ENCODE measurements around the gene CCL24. TPM values are rescaled to one million over a fixed set of nuclear protein-coding genes. Genes with fewer than 3 reads are reported as not detected.

Gene CCL24
- total RNA-seq, 1 experiment from 2014 or later, result not detected

- H3K4me1 Mint-ChIP-seq, result no peaks in the 10 kb centered on the region
- H3K4me3 Mint-ChIP-seq, result no peak overlapping the region
- TF ChIP-seq ESRRA (CRISPR knock-in tag; IDR thresholded peaks at IDR 0.05; ENCODE audit: borderline replicate concordance), result no peak
- no peak for TF ChIP-seq JUN (CRISPR knock-in tag; IDR thresholded peaks at IDR 0.05)
- H3K36me3 Mint-ChIP-seq, result peaks cover 18% of the 10 kb centered on the region
- no peak for ATAC-seq
- peaks cover 19% of the 10 kb centered on the region for H3K9me3 Mint-ChIP-seq
- CTCF ChIA-PET, result no interaction called here
- peaks cover 12% of the 10 kb centered on the region for H3K27me3 Mint-ChIP-seq (ENCODE audit: low read depth)
- no peak overlapping the region for H3K27ac Mint-ChIP-seq
- no peak for DNase-seq (ENCODE audit: low spot score)
- POLR2A ChIA-PET, result no interaction called here
These were observed 9.6 kb downstream of the CCL24 start for GRCh38 chr7:75804004-75804403.

- TF ChIP-seq ZBTB21 (CRISPR knock-in tag; IDR thresholded peaks at IDR 0.05; ENCODE audit: borderline replicate concordance) (no peak), ZNF416 (CRISPR knock-in tag; IDR thresholded peaks at IDR 0.05) (no peak)
- Mint-ChIP-seq H3K36me3 (peaks cover 15% of the 10 kb centered on the region), H3K27ac (no peak overlapping the region), H3K4me1 (no peaks in the 10 kb centered on the region), H3K9me3 (peaks cover 12% of the 10 kb centered on the region), H3K4me3 (no peak overlapping the region), H3K27me3 (ENCODE audit: low read depth) (peaks cover 11% of the 10 kb centered on the region)
- ChIA-PET CTCF (no interaction called here), POLR2A (no interaction called here)
- no peak for DNase-seq (ENCODE audit: low spot score)
- ATAC-seq, result no peak
These were observed 11.1 kb downstream of the CCL24 start for GRCh38 chr7:75802552-75802821.

- Mint-ChIP-seq H3K27me3 (ENCODE audit: low read depth) (no peaks in the 10 kb centered on the region; the same call in 1 of the 2 replicates), H3K27ac (no peak overlapping the region), H3K4me3 (no peak overlapping the region), H3K36me3 (peaks cover 2% of the 10 kb centered on the region; the same call in 1 of the 2 replicates), H3K9me3 (no peaks in the 10 kb centered on the region), H3K4me1 (peaks cover 3% of the 10 kb centered on the region; the same call in 1 of the 2 replicates)
- POLR2A ChIA-PET, result interaction anchor here (0.7 kb wide), 1 partner anchor 74 kb away, joined by 3 read pairs; no protein-coding TSS in a partner anchor
- DNase-seq (ENCODE audit: low spot score) (no peak), ATAC-seq (no peak)
- TF ChIP-seq JUN (CRISPR knock-in tag; IDR thresholded peaks at IDR 0.05) (no peak), RORB (CRISPR knock-in tag; IDR thresholded peaks at IDR 0.05) (no peak), CREM (CRISPR knock-in tag; IDR thresholded peaks at IDR 0.05) (no peak), TP53 (CRISPR knock-in tag; IDR thresholded peaks at IDR 0.05) (no peak), TCF7 (CRISPR knock-in tag; IDR thresholded peaks at IDR 0.05; ENCODE audit: low read depth) (no peak), KAT7 (CRISPR knock-in tag; IDR thresholded peaks at IDR 0.05; ENCODE audit: borderline replicate concordance) (no peak), USF2 (CRISPR knock-in tag; IDR thresholded peaks at IDR 0.05) (no peak), AR (CRISPR knock-in tag; IDR thresholded peaks at IDR 0.05) (no peak), MYBL2 (CRISPR knock-in tag; IDR thresholded peaks at IDR 0.05) (no peak), HMGXB4 (CRISPR knock-in tag; IDR thresholded peaks at IDR 0.05) (no peak), TEAD1 (CRISPR knock-in tag; IDR thresholded peaks at IDR 0.05) (no peak), NR3C1 (CRISPR knock-in tag; conservative IDR thresholded peaks at IDR 0.05; ENCODE audit: low read depth) (no peak), FOXK1 (CRISPR knock-in tag; IDR thresholded peaks at IDR 0.05) (no peak), EMX1 (CRISPR knock-in tag; IDR thresholded peaks at IDR 0.05) (no peak), E2F1 (CRISPR knock-in tag; IDR thresholded peaks at IDR 0.05) (no peak), HMGA2 (CRISPR knock-in tag; IDR thresholded peaks at IDR 0.05) (no peak), ATF1 (CRISPR knock-in tag; IDR thresholded peaks at IDR 0.05) (no peak)
- CTCF ChIA-PET, result interaction anchor here (1.2 to 1.5 kb wide), 3 partner anchors 10 to 36 kb away, joined by 3 to 5 read pairs (median 3); no protein-coding TSS in a partner anchor
These were observed 14.8 kb downstream of the CCL24 start for GRCh38 chr7:75798770-75799169.
